Medulla oblongata (tissue), 1 donor: ENCODE data around the gene SH3RF2.
A peak's percentile ranks its signal among the peaks of the same experiment; 100 is the strongest.

Source experiments
- DNase-seq: peaks from one replicate; pipeline ENCODE4 v3.0.0-alpha.2; 2015; ENCODE audit errors: extremely low spot score

Gene SH3RF2

GRCh38 chr5:146041180-146041789, 104.9 kb downstream of the SH3RF2 start:
- no peak for DNase-seq

- DNase-seq = no peak
Observed at GRCh38 chr5:146042628-146043279, 106.4 kb downstream of the SH3RF2 start.

- no peak for DNase-seq
Observed at GRCh38 chr5:146043722-146044121, 107.3 kb downstream of the SH3RF2 start.

GRCh38 chr5:146047396-146047795, 111.0 kb downstream of the SH3RF2 start:
- no peak for DNase-seq

- DNase-seq = peak; percentile 79
Observed at GRCh38 chr5:146048994-146049703, 112.8 kb downstream of the SH3RF2 start.

- DNase-seq = no peak
Observed at GRCh38 chr5:146049704-146050026, 113.3 kb downstream of the SH3RF2 start.

- no peak for DNase-seq
Observed at GRCh38 chr5:146050086-146050485, 113.7 kb downstream of the SH3RF2 start.

GRCh38 chr5:146051678-146052077, 115.3 kb downstream of the SH3RF2 start:
- DNase-seq = no peak

GRCh38 chr5:146052780-146053179, 116.4 kb downstream of the SH3RF2 start:
- no peak for DNase-seq

- DNase-seq = no peak
Observed at GRCh38 chr5:146055432-146055831, 119.1 kb downstream of the SH3RF2 start.

GRCh38 chr5:146059460-146060220, 123.3 kb downstream of the SH3RF2 start:
- DNase-seq = no peak

- no peak for DNase-seq
Observed at GRCh38 chr5:146060221-146060585, 123.8 kb downstream of the SH3RF2 start.

- no peak for DNase-seq
Observed at GRCh38 chr5:146066968-146067367, 130.6 kb downstream of the SH3RF2 start.

GRCh38 chr5:146068206-146068605, 131.8 kb downstream of the SH3RF2 start:
- no peak for DNase-seq

- no peak for DNase-seq
Observed at GRCh38 chr5:146068977-146069779, 132.8 kb downstream of the SH3RF2 start.

- no peak for DNase-seq
Observed at GRCh38 chr5:146069780-146070099, 133.4 kb downstream of the SH3RF2 start.

GRCh38 chr5:146070746-146071145, 134.4 kb downstream of the SH3RF2 start:
- no peak for DNase-seq

GRCh38 chr5:146071171-146071570, 134.8 kb downstream of the SH3RF2 start:
- DNase-seq = no peak

GRCh38 chr5:146072595-146072994, 136.2 kb downstream of the SH3RF2 start:
- no peak for DNase-seq

GRCh38 chr5:146073239-146073900, 137.0 kb downstream of the SH3RF2 start:
- no peak for DNase-seq

- no peak for DNase-seq
Observed at GRCh38 chr5:146076028-146076427, 139.7 kb downstream of the SH3RF2 start.
